Lower leg skin (tissue), 3 donors: ENCODE measurements around the gene CDH23.

Experiments used
- POLR2A ChIP-seq, 2 donors: fragments of 450-650 bp; IDR thresholded peaks; one replicate each; pipeline ENCODE4 v1.6.1; 2016 to 2017; ENCODE audit warnings: antibody characterized with exemption in 2 of 2, mild to moderate bottlenecking in 1 of 2, moderate library complexity in 1 of 2
- TF ChIP-seq, protein P1 (sequence below), 3 donors: fragments of 450-650 bp; IDR thresholded peaks; one replicate each; pipeline ENCODE4 v1.5.1; 2016; ENCODE audit warnings: antibody characterized with exemption in 3 of 3, mild to moderate bottlenecking in 3 of 3, moderate library complexity in 2 of 3

DNA sequence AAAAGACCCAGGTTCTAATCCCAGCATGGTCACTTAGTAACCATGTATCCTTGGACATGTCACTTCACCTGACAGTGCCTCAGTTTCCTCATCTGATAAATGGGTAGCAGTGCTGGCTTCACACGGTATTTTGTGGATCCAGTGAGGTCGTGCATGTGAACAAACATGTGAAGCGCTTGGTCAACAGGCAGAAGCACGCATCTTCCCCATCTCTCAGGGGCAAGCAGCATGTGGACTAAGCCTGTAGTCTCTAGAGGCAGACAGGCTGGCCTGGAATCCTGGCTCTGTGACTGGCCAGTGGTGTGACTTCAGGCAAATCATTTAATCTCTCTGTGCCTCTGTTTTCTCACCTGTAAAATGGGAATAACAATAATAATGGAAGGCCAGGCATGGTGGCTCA, 207.0 kb downstream of the CDH23 start:
- TF ChIP-seq POLR2A (IDR thresholded peaks at IDR 0.05) = no peak
- TF ChIP-seq, protein P1, sequence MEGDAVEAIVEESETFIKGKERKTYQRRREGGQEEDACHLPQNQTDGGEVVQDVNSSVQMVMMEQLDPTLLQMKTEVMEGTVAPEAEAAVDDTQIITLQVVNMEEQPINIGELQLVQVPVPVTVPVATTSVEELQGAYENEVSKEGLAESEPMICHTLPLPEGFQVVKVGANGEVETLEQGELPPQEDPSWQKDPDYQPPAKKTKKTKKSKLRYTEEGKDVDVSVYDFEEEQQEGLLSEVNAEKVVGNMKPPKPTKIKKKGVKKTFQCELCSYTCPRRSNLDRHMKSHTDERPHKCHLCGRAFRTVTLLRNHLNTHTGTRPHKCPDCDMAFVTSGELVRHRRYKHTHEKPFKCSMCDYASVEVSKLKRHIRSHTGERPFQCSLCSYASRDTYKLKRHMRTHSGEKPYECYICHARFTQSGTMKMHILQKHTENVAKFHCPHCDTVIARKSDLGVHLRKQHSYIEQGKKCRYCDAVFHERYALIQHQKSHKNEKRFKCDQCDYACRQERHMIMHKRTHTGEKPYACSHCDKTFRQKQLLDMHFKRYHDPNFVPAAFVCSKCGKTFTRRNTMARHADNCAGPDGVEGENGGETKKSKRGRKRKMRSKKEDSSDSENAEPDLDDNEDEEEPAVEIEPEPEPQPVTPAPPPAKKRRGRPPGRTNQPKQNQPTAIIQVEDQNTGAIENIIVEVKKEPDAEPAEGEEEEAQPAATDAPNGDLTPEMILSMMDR (IDR thresholded peaks at IDR 0.05) = no peak
